K562 (cell line): Measurements from ENCODE around the gene MEOX1. TPM values are rescaled to one million over a fixed set of nuclear protein-coding genes. Genes with fewer than 3 reads are reported as not detected.

ENCODE experiments used
- ATF6 ChIP-seq: sonication (generic); formaldehyde crosslinking; IDR thresholded peaks from 2 replicates; pipeline ENCODE4 v1.4.0; 2020; ENCODE audit warnings: mild to moderate bottlenecking, missing genetic modification reagents
- CEBPG ChIP-seq, 3 experiments: fragments of 200-800 bp in 1 of 3; sonication (Bioruptor generic) in 1 of 3; sonication (generic) in 1 of 3; formaldehyde crosslinking in 1 of 3; IDR thresholded peaks in 2 of 3; conservative IDR thresholded peaks in 1 of 3; 2 replicates each; pipeline versions ENCODE4 v1.6.1 to v1.8.0; 2016 to 2022; ENCODE audit warnings: missing compliant biosample characterization in 2 of 3, missing genetic modification characterization in 2 of 3, mild to moderate bottlenecking in 1 of 3, missing genetic modification reagents in 1 of 3
- CTCF ChIP-seq, 3 experiments: IDR thresholded peaks in 2 of 3; conservative IDR thresholded peaks in 1 of 3; 2 replicates each; pipeline ENCODE4 v1.5.1; 2011 to 2012; ENCODE audit warnings: low read length in 3 of 3, mild to moderate bottlenecking in 3 of 3, control low read depth in 2 of 3, improper control_type of control experiment in 1 of 3, inconsistent platforms in 1 of 3, low read depth in 1 of 3, mixed read lengths in 1 of 3, moderate library complexity in 1 of 3; ENCODE audit not compliant: insufficient read depth in 2 of 3
- DLX4 ChIP-seq: fragments of 250-450 bp; sonication (Bioruptor Pico); IDR thresholded peaks from 2 replicates; pipeline ENCODE4 v1.6.1; 2021; ENCODE audit warnings: mild to moderate bottlenecking
- GATA2 ChIP-seq: sonication (generic); formaldehyde crosslinking; IDR thresholded peaks from 2 replicates; pipeline ENCODE4 v1.4.0; 2020; ENCODE audit warnings: mild to moderate bottlenecking, missing genetic modification reagents
- HOXB6 ChIP-seq: fragments of 250-450 bp; sonication (Bioruptor Pico); IDR thresholded peaks from 2 replicates; pipeline ENCODE4 v1.5.1; 2022; ENCODE audit warnings: mild to moderate bottlenecking, borderline replicate concordance
- MAZ ChIP-seq, 2 experiments: fragments of 450-650 bp in 1 of 2; sonication (generic) in 1 of 2; formaldehyde crosslinking; IDR thresholded peaks in 1 of 2; conservative IDR thresholded peaks in 1 of 2; 2 replicates each; pipeline versions ENCODE4 v1.4.0 to v1.5.0; 2020; ENCODE audit warnings: mild to moderate bottlenecking in 1 of 2, missing genetic modification reagents in 1 of 2
- MCM2 ChIP-seq: fragments of 450-650 bp; IDR thresholded peaks from 2 replicates; pipeline ENCODE4 v1.6.1; 2017; ENCODE audit warnings: low read depth, mild to moderate bottlenecking
- MEF2D ChIP-seq: conservative IDR thresholded peaks from 2 replicates; pipeline ENCODE4 v1.6.1; 2016; ENCODE audit warnings: low read depth, missing genetic modification characterization, missing compliant biosample characterization
- NR2F6 ChIP-seq: fragments of 450-650 bp; formaldehyde crosslinking; IDR thresholded peaks from 2 replicates; pipeline ENCODE4 v1.4.0; 2020; ENCODE audit warnings: mild to moderate bottlenecking
- PRPF4 ChIP-seq: fragments of 200-400 bp; formaldehyde crosslinking; IDR thresholded peaks from one replicate; pipeline ENCODE4 v1.6.1; 2017; ENCODE audit warnings: low read length, low read depth, mild to moderate bottlenecking; ENCODE audit not compliant: insufficient read depth, poor library complexity, severe bottlenecking
- RFX7 ChIP-seq: fragments of 250-450 bp; sonication (Bioruptor Pico); IDR thresholded peaks from 2 replicates; pipeline ENCODE4 v1.5.1; 2021; ENCODE audit warnings: mild to moderate bottlenecking
- SIN3A ChIP-seq, 2 experiments: fragments of 150-350 bp in 1 of 2; IDR thresholded peaks; 2 replicates each; pipeline ENCODE4 v1.6.1; 2011 to 2016; ENCODE audit warnings: borderline replicate concordance in 2 of 2, low read depth in 2 of 2, low read length in 2 of 2, mild to moderate bottlenecking in 2 of 2, moderate library complexity in 2 of 2; ENCODE audit not compliant: control insufficient read depth in 1 of 2
- SRF ChIP-seq, 2 experiments: fragments of 250-450, 450-650 bp in 1 of 2; sonication (Bioruptor Pico) in 1 of 2; sonication (generic) in 1 of 2; formaldehyde crosslinking; IDR thresholded peaks; 2 replicates each; pipeline versions ENCODE4 v1.5.0 to v1.5.1; 2020 to 2022; ENCODE audit warnings: mild to moderate bottlenecking in 1 of 2, missing genetic modification reagents in 1 of 2
- THAP12 ChIP-seq: fragments of 250-450 bp; sonication (Bioruptor Pico); IDR thresholded peaks from 2 replicates; pipeline ENCODE4 v1.9.0; 2021; ENCODE audit warnings: mild to moderate bottlenecking, inconsistent platforms
- VEZF1 ChIP-seq: fragments of 200-800 bp; sonication (Bioruptor generic); IDR thresholded peaks from 2 replicates; pipeline ENCODE4 v1.6.1; 2017; ENCODE audit warnings: missing genetic modification characterization, missing compliant biosample characterization
- ZNF121 ChIP-seq: sonication (generic); formaldehyde crosslinking; conservative IDR thresholded peaks from 2 replicates; pipeline ENCODE4 v1.8.0; 2022; ENCODE audit warnings: missing genetic modification reagents
- polyA plus RNA-seq, 8 experiments: library from polyadenylated mRNA; depleted of rRNA in 4 of 8; stranded (reverse) in 5 of 8; unstranded in 3 of 8; fragments of >200 nt; fragmentation: Nextera tagmentation in 2 of 8; fragmentation: Illumina TruSeq in 1 of 8; extraction: Ambion mirVana in 2 of 8; extraction: Trizol in 1 of 8; gene quantifications; 2 replicates each; pipeline versions ENCODE4 v1.2.1 to v1.2.3, GENCODE V29; 2011 to 2014; ENCODE audit warnings: inconsistent platforms in 1 of 8, missing spikeins in 1 of 8
- total RNA-seq, 7 experiments: library from RNA; depleted of rRNA in 6 of 7; stranded (reverse); fragments of >200 nt in 6 of 7; fragmentation: Illumina TruSeq in 2 of 7; extraction: Trizol in 2 of 7; gene quantifications; 2 replicates each; pipeline versions ENCODE4 v1.2.1 to v1.2.3, GENCODE V29; 2011 to 2021; ENCODE audit warnings: low replicate concordance in 1 of 7

The MEOX1 gene
- total and polyA plus RNA-seq, 9 of the 15 experiments (the other 6 are each of a cell fraction or from before 2014, with no cell fraction given), result not detected

GRCh38 chr17:43694081-43694870 lies 32.6 kb upstream of the MEOX1 start (continued):
- peak; percentile 90 to 97 (median 97) for TF ChIP-seq CTCF (IDR thresholded peaks at IDR 0.05 in 2 of 3, conservative IDR thresholded peaks at IDR 0.05 in 1 of 3; ENCODE audit: insufficient read depth in 2 of 3, low read depth in 1 of 3, low read length in 3 of 3)
- TF ChIP-seq MAZ (CRISPR knock-in tag; conservative IDR thresholded peaks at IDR 0.05 in 1 of 2, IDR thresholded peaks at IDR 0.05 in 1 of 2), result peak in 1 of 2 experiments; percentile 60; a peak in 2 of 4 replicates
- TF ChIP-seq NR2F6, result no peak
- TF ChIP-seq MEF2D, result no peak
- TF ChIP-seq PRPF4, result no peak
- TF ChIP-seq RFX7, result no peak
- TF ChIP-seq MCM2, result no peak
- TF ChIP-seq GATA2 (CRISPR knock-in tag), result no peak
- TF ChIP-seq SRF (CRISPR knock-in tag; IDR thresholded peaks at IDR 0.05), result peak in 1 of 2 experiments; percentile 82; a peak in 2 of 4 replicates
- TF ChIP-seq DLX4 (CRISPR knock-in tag), result no peak
- no peak for TF ChIP-seq SIN3A (IDR thresholded peaks at IDR 0.05; ENCODE audit: borderline replicate concordance in 2 of 2, control insufficient read depth in 1 of 2, low read depth in 2 of 2, low read length in 2 of 2)
- no peak for TF ChIP-seq ATF6 (CRISPR knock-in tag)
- no peak for TF ChIP-seq THAP12
- TF ChIP-seq HOXB6 (CRISPR knock-in tag), result no peak
- TF ChIP-seq CEBPG (CRISPR knock-in tag; IDR thresholded peaks at IDR 0.05), result no peak
- TF ChIP-seq CEBPG (tag; conservative IDR thresholded peaks at IDR 0.05 in 1 of 2, IDR thresholded peaks at IDR 0.05 in 1 of 2), result no peak
- TF ChIP-seq VEZF1 (CRISPR knock-in tag), result 0 out of 2 replicates have a peak, but pooled peaks have one; percentile 19
- no peak for TF ChIP-seq ZNF121
